Natural killer cell (primary cell): ENCODE results near the gene SIGLEC7. TPM values are rescaled to one million over a fixed set of nuclear protein-coding genes. Genes with fewer than 3 reads are reported as not detected.

ENCODE experiments used
- ATAC-seq, 3 donors: fragments of 150-1000 bp in 2 of 3; fragments of 200-7000 bp in 1 of 3; cut with Tn5 transposase; 1 replicate in 1 of 3; 2 replicates in 2 of 3; pipeline ENCODE4 v1.10.0; 2021; ENCODE audit warnings: mild to moderate bottlenecking in 2 of 3, moderate library complexity in 2 of 3
- DNase-seq, 2 donors: peaks; one replicate each; pipeline versions ENCODE4 v3.0.0 to v3.0.0-alpha.2; 2013 to 2021; ENCODE audit warnings: mixed read lengths in 1 of 2
- H3K27ac ChIP-seq: one replicate; pipeline ENCODE4 v1.5.1; 2013; ENCODE audit warnings: mild to moderate bottlenecking, low read length
- H3K27me3 ChIP-seq: one replicate; pipeline ENCODE4 v1.6.1; 2013; ENCODE audit warnings: low read length; ENCODE audit not compliant: control insufficient read depth, insufficient read depth
- H3K36me3 ChIP-seq: one replicate; pipeline ENCODE4 v1.6.1; 2013; ENCODE audit warnings: low read length; ENCODE audit not compliant: control insufficient read depth, insufficient read depth
- H3K4me1 ChIP-seq: one replicate; pipeline ENCODE4 v1.6.1; 2013; ENCODE audit warnings: low read length; ENCODE audit not compliant: control insufficient read depth, insufficient read depth
- H3K4me3 ChIP-seq: one replicate; pipeline ENCODE4 v1.5.1; 2013; ENCODE audit warnings: low read length
- H3K9me3 ChIP-seq: one replicate; pipeline ENCODE4 v1.6.1; 2013; ENCODE audit warnings: low read length; ENCODE audit not compliant: control insufficient read depth, insufficient read depth
- H3K27ac Mint-ChIP-seq, 2 donors: one replicate each; pipeline ENCODE4 v1.8.0; 2022; ENCODE audit warnings: mild to moderate bottlenecking in 2 of 2, mixed read lengths in 2 of 2, moderate library complexity in 1 of 2
- H3K27me3 Mint-ChIP-seq, 2 donors: one replicate each; pipeline ENCODE4 v1.8.0; 2022; ENCODE audit warnings: low read depth in 2 of 2, mixed read lengths in 2 of 2
- H3K36me3 Mint-ChIP-seq: one replicate; pipeline ENCODE4 v1.8.0; 2022; ENCODE audit warnings: mixed read lengths
- H3K4me1 Mint-ChIP-seq, 2 donors: one replicate each; pipeline ENCODE4 v1.8.0; 2022; ENCODE audit warnings: mixed read lengths in 2 of 2
- H3K4me3 Mint-ChIP-seq: one replicate; pipeline ENCODE4 v1.8.0; 2022; ENCODE audit warnings: mild to moderate bottlenecking, moderate library complexity, mixed read lengths
- H3K9me3 Mint-ChIP-seq, 2 donors: one replicate each; pipeline ENCODE4 v1.8.0; 2022; ENCODE audit warnings: mixed read lengths in 2 of 2
- WGBS: methylation state at CpG from one replicate; pipeline ENCODE4 v1.1.7; 2013; ENCODE audit warnings: missing lambda C conversion rate; ENCODE audit not compliant: insufficient coverage; 5-methylcytosine and 5-hydroxymethylcytosine counted together
- intact Hi-C: fragments of 100-400 bp; cut with micrococcal nuclease; formaldehyde crosslinking; loops from one replicate; pipeline ENCODE4 v1.14.2; 2022
- total RNA-seq, 4 donors: library from RNA; stranded (reverse); fragments of 120-200 nt in 1 of 4; gene quantifications; one replicate each; pipeline versions ENCODE4 v1.2.3 to v1.2.4, GENCODE V29; 2013 to 2022
- TF ChIP-seq, protein P1 (sequence below): fragments of 200-600 bp; IDR thresholded peaks from one replicate; pipeline ENCODE4 v1.8.0; 2022; ENCODE audit warnings: antibody characterized with exemption

Gene SIGLEC7
- total RNA-seq, 3 donors from 2014 or later (not counting 1 experiment from before 2014, with no cell fraction given) = 48.6 to 56.0 (median 49.5) TPM

DNA sequence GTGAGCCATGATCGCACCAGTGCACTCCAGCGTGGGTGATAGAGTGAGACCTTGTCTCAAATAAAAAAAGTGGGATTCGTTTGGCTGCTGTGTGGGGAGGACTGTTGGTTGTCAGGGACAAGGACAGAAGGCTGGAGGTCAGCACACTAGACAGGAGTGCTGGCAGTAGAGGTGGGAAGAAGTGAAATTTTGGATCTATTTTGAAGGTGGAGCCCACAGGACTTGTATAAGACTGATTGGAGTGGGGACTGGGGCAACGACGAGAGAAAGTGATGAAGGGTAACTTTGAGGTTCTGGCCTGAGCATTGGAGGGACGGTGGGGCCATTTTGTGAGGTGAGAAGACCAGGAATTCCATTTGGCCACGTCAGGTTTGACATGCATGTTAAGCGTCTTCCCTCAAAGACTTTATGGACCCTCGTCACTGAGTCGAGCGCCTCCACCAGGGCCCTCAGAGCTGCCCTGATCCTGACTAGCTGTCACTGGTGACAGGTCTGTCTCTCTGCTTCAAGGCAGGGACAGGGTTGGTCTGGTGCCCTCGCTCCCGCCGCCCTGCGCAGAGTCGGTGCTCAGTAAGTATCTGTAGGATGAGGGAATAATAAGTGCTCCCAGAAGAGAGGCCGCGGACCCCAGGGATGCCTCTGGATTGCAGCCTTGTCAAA lies 34.6 kb upstream of the SIGLEC7 start:
- no peak for ATAC-seq
- H3K27ac Mint-ChIP-seq = peak overlapping the region; percentile 92 to 99
- intact Hi-C loops = loop anchor here (5.0 kb wide), 1 partner anchor 60 kb away; no protein-coding TSS in a partner anchor
- Histone ChIP-seq H3K4me1 (peaks cover 21% of the 10 kb centered on the region), H3K4me3 (peak overlapping the region; percentile 80), H3K27me3 (no peaks in the 10 kb centered on the region), H3K36me3 (peaks cover 16% of the 10 kb centered on the region), H3K9me3 (no peaks in the 10 kb centered on the region), H3K27ac (peak overlapping the region; percentile 54)
- H3K4me1 Mint-ChIP-seq = peaks cover 38 to 47% of the 10 kb centered on the region in 2 donors
- no peaks in the 10 kb centered on the region for H3K9me3 Mint-ChIP-seq
- DNase-seq = peak in 1 of 2 donors; percentile 34
- 26% methylated on average over 18 of the region's 18 CpGs for WGBS
- peak overlapping the region; percentile 94 for H3K4me3 Mint-ChIP-seq
- TF ChIP-seq, protein P1, sequence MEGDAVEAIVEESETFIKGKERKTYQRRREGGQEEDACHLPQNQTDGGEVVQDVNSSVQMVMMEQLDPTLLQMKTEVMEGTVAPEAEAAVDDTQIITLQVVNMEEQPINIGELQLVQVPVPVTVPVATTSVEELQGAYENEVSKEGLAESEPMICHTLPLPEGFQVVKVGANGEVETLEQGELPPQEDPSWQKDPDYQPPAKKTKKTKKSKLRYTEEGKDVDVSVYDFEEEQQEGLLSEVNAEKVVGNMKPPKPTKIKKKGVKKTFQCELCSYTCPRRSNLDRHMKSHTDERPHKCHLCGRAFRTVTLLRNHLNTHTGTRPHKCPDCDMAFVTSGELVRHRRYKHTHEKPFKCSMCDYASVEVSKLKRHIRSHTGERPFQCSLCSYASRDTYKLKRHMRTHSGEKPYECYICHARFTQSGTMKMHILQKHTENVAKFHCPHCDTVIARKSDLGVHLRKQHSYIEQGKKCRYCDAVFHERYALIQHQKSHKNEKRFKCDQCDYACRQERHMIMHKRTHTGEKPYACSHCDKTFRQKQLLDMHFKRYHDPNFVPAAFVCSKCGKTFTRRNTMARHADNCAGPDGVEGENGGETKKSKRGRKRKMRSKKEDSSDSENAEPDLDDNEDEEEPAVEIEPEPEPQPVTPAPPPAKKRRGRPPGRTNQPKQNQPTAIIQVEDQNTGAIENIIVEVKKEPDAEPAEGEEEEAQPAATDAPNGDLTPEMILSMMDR = no peak
- no peaks in the 10 kb centered on the region for H3K36me3 Mint-ChIP-seq
- no peaks in the 10 kb centered on the region for H3K27me3 Mint-ChIP-seq

DNA sequence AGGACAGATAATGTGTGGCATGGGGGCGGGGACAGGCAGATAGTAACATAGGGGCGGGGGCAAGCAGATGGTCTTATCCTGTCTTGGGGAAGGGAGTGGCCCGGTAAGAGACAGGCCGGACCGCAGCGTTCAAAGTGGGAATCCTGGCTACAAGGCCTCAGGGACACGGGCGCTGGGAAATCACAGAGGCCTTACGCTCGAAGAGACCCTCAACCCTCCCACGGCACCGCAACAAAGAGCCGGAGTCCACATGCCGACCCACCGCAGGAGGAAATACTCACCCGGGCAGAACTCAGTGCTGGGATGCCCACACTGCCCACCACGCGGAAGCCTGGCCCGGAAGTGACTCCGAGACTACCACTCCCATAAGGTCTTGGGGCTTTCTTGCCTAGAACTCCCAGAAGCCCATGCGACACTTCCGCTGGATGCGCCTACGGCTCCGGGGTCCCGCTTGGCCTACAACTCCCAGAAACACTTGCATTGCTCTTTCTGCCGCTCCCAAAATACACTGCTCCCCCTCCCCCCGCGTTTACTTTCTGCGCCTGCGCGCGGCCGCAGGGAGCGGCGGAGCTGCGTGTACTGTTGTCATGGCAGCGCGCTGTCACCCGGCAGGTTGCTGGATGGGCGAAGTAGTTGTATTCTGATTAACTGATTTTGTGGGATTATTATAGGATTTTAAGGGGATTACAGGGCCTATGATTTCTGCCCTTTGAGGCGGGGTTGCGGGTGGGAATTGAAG lies 33.9 kb upstream of the SIGLEC7 start, which contains the start of gene CTU1:
CTU1 (minus strand) TSS at position 344 of the 739 bp plus-strand sequence. CDS start 3,840 bp downstream, outside the sequence.
- H3K36me3 Mint-ChIP-seq = no peaks in the 10 kb centered on the region
- H3K9me3 Mint-ChIP-seq = no peaks in the 10 kb centered on the region
- Histone ChIP-seq H3K9me3 (no peaks in the 10 kb centered on the region), H3K4me3 (peak within 1 kb of the TSS; percentile 80), H3K36me3 (peaks cover 10% of the 10 kb centered on the region), H3K27me3 (no peaks in the 10 kb centered on the region), H3K4me1 (peaks cover 21% of the 10 kb centered on the region), H3K27ac (peak within 1 kb of the TSS; percentile 82)
- peak within 1 kb of the TSS; percentile 92 to 99 for H3K27ac Mint-ChIP-seq
- ATAC-seq = peak; percentile 96 to 99 (median 96)
- under 1% methylated on average over 43 of the region's 43 CpGs for WGBS
- peak; percentile 94 to 99 for DNase-seq
- TF ChIP-seq, protein P1 = no peak
- H3K27me3 Mint-ChIP-seq = no peaks in the 10 kb centered on the region
- intact Hi-C loops = loop anchor here (5.0 kb wide), 1 partner anchor 59 kb away; no protein-coding TSS in a partner anchor
- peak within 1 kb of the TSS; percentile 94 for H3K4me3 Mint-ChIP-seq
- H3K4me1 Mint-ChIP-seq = peaks cover 34 to 42% of the 10 kb centered on the region in 2 donors

DNA sequence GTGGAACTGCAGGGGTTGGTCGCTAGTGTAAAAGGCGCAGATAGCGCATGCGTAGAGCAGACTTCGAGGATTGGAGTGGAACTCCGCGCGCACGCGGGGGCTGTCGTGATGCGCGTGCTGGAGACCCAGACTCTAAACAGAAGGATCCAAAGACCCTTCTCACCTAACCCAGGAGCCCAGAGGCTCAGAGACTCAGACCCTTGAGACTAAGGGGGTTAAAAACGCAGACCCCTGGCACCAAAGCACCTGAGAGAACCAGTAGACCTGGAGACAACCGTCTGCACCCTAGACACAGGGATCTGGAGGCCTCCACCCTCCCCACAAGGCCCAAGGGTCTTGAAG lies 33.3 kb upstream of the SIGLEC7 start:
- no peaks in the 10 kb centered on the region for H3K9me3 Mint-ChIP-seq
- 5% methylated on average over 15 of the region's 15 CpGs for WGBS
- peak; percentile 44 to 51 (median 50) for ATAC-seq
- no peaks in the 10 kb centered on the region for H3K27me3 Mint-ChIP-seq
- peak overlapping the region; percentile 94 for H3K4me3 Mint-ChIP-seq
- peak overlapping the region; percentile 82 for H3K27ac ChIP-seq
- no peaks in the 10 kb centered on the region for H3K27me3 ChIP-seq
- H3K4me3 ChIP-seq = peak overlapping the region; percentile 80
- TF ChIP-seq, protein P1 = no peak
- peaks cover 6% of the 10 kb centered on the region for H3K36me3 ChIP-seq
- H3K4me1 Mint-ChIP-seq = peaks cover 34 to 42% of the 10 kb centered on the region in 2 donors
- H3K9me3 ChIP-seq = no peaks in the 10 kb centered on the region
- DNase-seq = no peak
- H3K27ac Mint-ChIP-seq = peak overlapping the region; percentile 92 to 99
- intact Hi-C loops = loop anchor here (5.0 kb wide), 1 partner anchor 59 kb away; no protein-coding TSS in a partner anchor
- peaks cover 26% of the 10 kb centered on the region for H3K4me1 ChIP-seq
- H3K36me3 Mint-ChIP-seq = no peaks in the 10 kb centered on the region
